ENCODE data around the gene AVEN. TPM values are rescaled to one million over a fixed set of nuclear protein-coding genes. Genes with fewer than 3 reads are reported as not detected.

The AVEN gene
- polyA plus RNA-seq, 1 donor (not counting 4 experiments of a cell fraction or from before 2014, with no cell fraction given) = 16.6 TPM

- Histone ChIP-seq H2AFZ (ENCODE audit: control insufficient read depth, low read length) (no peak overlapping the region), H3K36me3 (ENCODE audit: control insufficient read depth in 2 of 2, extremely low read depth in 1 of 2, insufficient read depth in 2 of 2, low read length in 2 of 2) (no peaks in the 10 kb centered on the region), H3K9me1 (ENCODE audit: control insufficient read depth, extremely low read depth, insufficient read depth, low read length) (no peaks in the 10 kb centered on the region), H3K4me2 (ENCODE audit: control insufficient read depth, extremely low read depth, insufficient read depth, low read depth, low read length) (no peak overlapping the region), H3K4me1 (ENCODE audit: control insufficient read depth, extremely low read depth, insufficient read depth, low read length) (no peaks in the 10 kb centered on the region), H4K20me1 (ENCODE audit: control insufficient read depth, extremely low read depth, insufficient read depth, low read length) (no peaks in the 10 kb centered on the region), H3K79me2 (ENCODE audit: control insufficient read depth, insufficient read depth, low read length) (no peaks in the 10 kb centered on the region), H3K9me3 (ENCODE audit: control insufficient read depth, low read depth, low read length) (no peaks in the 10 kb centered on the region), H3K4me3 (ENCODE audit: control insufficient read depth in 2 of 3, extremely low read depth in 1 of 3, insufficient read depth in 2 of 3, low read depth in 1 of 3, low read length in 3 of 3) (no peak overlapping the region), H3K9ac (ENCODE audit: control insufficient read depth, extremely low read depth, insufficient read depth, low read length) (no peak overlapping the region), H3K27ac (ENCODE audit: control insufficient read depth, insufficient read depth, low read length) (no peak overlapping the region), H3K27me3 (ENCODE audit: control insufficient read depth, extremely low read depth, insufficient read depth, low read length) (no peaks in the 10 kb centered on the region)
- no peak for DNase-seq (ENCODE audit: low read depth, low spot score)
- TF ChIP-seq EZH2 (IDR thresholded peaks at IDR 0.05; ENCODE audit: low read length) (no peak), CTCF (optimal IDR thresholded peaks at IDR 0.05 in 1 of 3, IDR thresholded peaks at IDR 0.05 in 1 of 3, conservative IDR thresholded peaks at IDR 0.05 in 1 of 3; ENCODE audit: extremely low read depth in 1 of 3, insufficient read depth in 2 of 3, low read length in 3 of 3) (no peak)
- dilution Hi-C loops (cut with MboI; ENCODE audit: extremely low pct_ligation_motif_present, low sequenced_read_pairs) = no loop called here
- FAIRE-seq = peak; percentile 74
Measured at GRCh38 chr15:33980159-33980558, 58.8 kb downstream of the AVEN start.

GRCh38 chr15:33975022-33975565 lies 63.9 kb downstream of the AVEN start:
- H3K36me3 ChIP-seq (ENCODE audit: control insufficient read depth in 2 of 2, extremely low read depth in 1 of 2, insufficient read depth in 2 of 2, low read length in 2 of 2) = no peaks in the 10 kb centered on the region
- FAIRE-seq = no peak
- no peaks in the 10 kb centered on the region for H3K9me1 ChIP-seq (ENCODE audit: control insufficient read depth, extremely low read depth, insufficient read depth, low read length)
- H3K27ac ChIP-seq (ENCODE audit: control insufficient read depth, insufficient read depth, low read length) = no peak overlapping the region
- no peak overlapping the region for H3K9ac ChIP-seq (ENCODE audit: control insufficient read depth, extremely low read depth, insufficient read depth, low read length)
- H3K4me1 ChIP-seq (ENCODE audit: control insufficient read depth, extremely low read depth, insufficient read depth, low read length) = no peaks in the 10 kb centered on the region
- TF ChIP-seq CTCF (optimal IDR thresholded peaks at IDR 0.05 in 1 of 3, IDR thresholded peaks at IDR 0.05 in 1 of 3, conservative IDR thresholded peaks at IDR 0.05 in 1 of 3; ENCODE audit: extremely low read depth in 1 of 3, insufficient read depth in 2 of 3, low read length in 3 of 3) (no peak), EZH2 (IDR thresholded peaks at IDR 0.05; ENCODE audit: low read length) (no peak)
- DNase-seq (ENCODE audit: low read depth, low spot score) = no peak
- H3K79me2 ChIP-seq (ENCODE audit: control insufficient read depth, insufficient read depth, low read length) = no peaks in the 10 kb centered on the region
- H2AFZ ChIP-seq (ENCODE audit: control insufficient read depth, low read length) = no peak overlapping the region
- H3K4me3 ChIP-seq (ENCODE audit: control insufficient read depth in 2 of 3, extremely low read depth in 1 of 3, insufficient read depth in 2 of 3, low read depth in 1 of 3, low read length in 3 of 3) = no peak overlapping the region
- H3K27me3 ChIP-seq (ENCODE audit: control insufficient read depth, extremely low read depth, insufficient read depth, low read length) = no peaks in the 10 kb centered on the region
- no peaks in the 10 kb centered on the region for H3K9me3 ChIP-seq (ENCODE audit: control insufficient read depth, low read depth, low read length)
- dilution Hi-C loops (cut with MboI; ENCODE audit: extremely low pct_ligation_motif_present, low sequenced_read_pairs) = no loop called here
- no peak overlapping the region for H3K4me2 ChIP-seq (ENCODE audit: control insufficient read depth, extremely low read depth, insufficient read depth, low read depth, low read length)
- H4K20me1 ChIP-seq (ENCODE audit: control insufficient read depth, extremely low read depth, insufficient read depth, low read length) = no peaks in the 10 kb centered on the region
